ENCODE results near the gene BRD3OS.
A peak's percentile ranks its signal among the peaks of the same experiment; 100 is the strongest.

Gene BRD3OS, protein sequence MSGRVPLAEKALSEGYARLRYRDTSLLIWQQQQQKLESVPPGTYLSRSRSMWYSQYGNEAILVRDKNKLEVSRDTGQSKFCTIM

DNA sequence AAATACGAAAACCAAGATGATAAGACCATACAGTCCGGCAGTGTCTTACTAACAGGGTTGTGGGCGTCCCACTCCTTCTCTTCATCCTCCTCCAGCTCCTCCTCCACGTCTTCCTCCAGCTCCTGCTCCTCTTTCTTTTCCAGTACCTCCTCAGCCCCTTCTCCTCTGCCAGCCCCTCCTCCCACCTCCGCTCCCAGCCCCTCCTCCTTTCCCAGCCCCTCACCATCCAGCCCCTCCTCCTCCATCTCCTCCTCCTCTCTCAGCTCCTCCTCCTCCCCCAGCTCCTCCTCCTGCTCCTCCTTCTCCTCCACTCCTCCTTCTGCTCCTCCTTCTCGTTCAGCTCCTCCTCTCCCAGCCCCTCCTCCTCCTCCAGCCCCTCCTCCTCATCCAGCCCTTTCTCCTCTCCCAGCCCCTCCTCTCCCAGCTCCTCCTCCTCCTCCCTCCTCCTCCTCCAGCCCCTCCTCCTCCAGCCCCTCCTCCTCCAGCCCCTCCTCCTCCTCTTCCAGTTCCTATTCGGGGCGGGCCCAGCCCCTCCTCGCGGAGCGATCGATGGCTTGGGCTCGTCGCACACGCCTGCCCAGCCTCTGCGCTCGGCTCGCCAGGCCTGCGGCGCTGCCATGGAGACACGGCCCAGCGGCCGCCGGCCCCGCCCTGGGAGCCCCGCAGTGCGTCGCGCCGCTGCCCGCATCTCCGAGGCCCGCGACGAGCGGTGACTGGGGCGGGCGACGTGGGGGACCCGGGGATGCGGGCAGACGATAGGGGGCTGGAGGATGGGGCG, at the start of gene BRD3OS:
Gene BRD3OS, plus strand, starts transcription at position 654 of the 778 bp plus-strand sequence. CDS start 1,267 bp downstream, outside the sequence.
- Mint-ChIP-seq H3K36me3 (ENCODE audit: low read depth) (peaks cover 20% of the 10 kb centered on the region), H3K4me3 (peak within 1 kb of the TSS; percentile 82), H3K27me3 (ENCODE audit: low read depth, poor library complexity) (peaks cover 6% of the 10 kb centered on the region), H3K4me1 (peaks cover 28% of the 10 kb centered on the region), H3K9me3 (no peaks in the 10 kb centered on the region), H3K27ac (peak within 1 kb of the TSS; percentile 64)
- no peak for TF ChIP-seq CTCF (IDR thresholded peaks at IDR 0.05)
- peak; percentile 94 for DNase-seq

GRCh38 chr9:133975511-133975910, 49.8 kb upstream of the BRD3OS start:
- H3K27ac Mint-ChIP-seq: no peak overlapping the region
- TF ChIP-seq CTCF (IDR thresholded peaks at IDR 0.05): no peak
- no peak overlapping the region for H3K4me3 Mint-ChIP-seq
- H3K27me3 Mint-ChIP-seq (ENCODE audit: low read depth, poor library complexity): no peaks in the 10 kb centered on the region
- no peaks in the 10 kb centered on the region for H3K9me3 Mint-ChIP-seq
- H3K36me3 Mint-ChIP-seq (ENCODE audit: low read depth): no peaks in the 10 kb centered on the region
- no peak for DNase-seq
- H3K4me1 Mint-ChIP-seq: peaks cover 86% of the 10 kb centered on the region

DNA sequence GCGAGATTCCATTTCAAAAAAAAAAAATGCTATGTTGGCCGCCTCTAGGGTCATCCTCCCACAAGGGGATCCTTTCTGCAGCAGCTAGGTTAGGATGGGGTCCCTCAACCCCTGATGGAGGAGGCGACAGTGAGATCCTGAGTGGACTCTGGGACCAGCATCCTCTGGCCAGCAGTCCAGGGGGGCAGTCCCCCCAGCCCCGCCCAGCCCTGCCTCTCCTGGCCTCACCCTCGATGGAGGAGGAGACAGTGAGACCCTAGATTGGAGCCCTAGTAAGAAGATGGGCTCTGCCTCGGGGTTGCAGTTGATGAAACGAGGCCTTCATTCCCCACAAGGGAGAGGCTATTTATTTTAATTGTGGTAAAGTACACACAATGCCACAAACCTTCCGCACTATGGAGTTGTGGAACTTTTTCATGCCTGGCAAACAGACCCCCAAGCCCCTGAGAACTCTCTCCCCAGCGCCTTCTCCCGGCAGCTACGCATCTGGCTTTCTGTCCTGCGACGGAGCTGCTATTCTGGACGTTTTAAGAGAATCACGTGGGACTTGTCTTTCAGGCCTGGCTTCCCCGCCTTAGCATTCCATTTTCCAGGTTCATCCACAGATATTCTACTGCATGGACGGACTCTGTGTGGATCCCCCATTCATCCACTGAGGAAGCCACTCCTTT, 49.0 kb upstream of the BRD3OS start:
- Mint-ChIP-seq H3K9me3 (no peaks in the 10 kb centered on the region), H3K27ac (no peak overlapping the region), H3K4me1 (peaks cover 85% of the 10 kb centered on the region), H3K4me3 (no peak overlapping the region), H3K27me3 (ENCODE audit: low read depth, poor library complexity) (no peaks in the 10 kb centered on the region), H3K36me3 (ENCODE audit: low read depth) (no peaks in the 10 kb centered on the region)
- no peak for DNase-seq
- no peak for TF ChIP-seq CTCF (IDR thresholded peaks at IDR 0.05)

- no peak for DNase-seq
- no peak for TF ChIP-seq CTCF (IDR thresholded peaks at IDR 0.05)
- Mint-ChIP-seq H3K27me3 (ENCODE audit: low read depth, poor library complexity) (no peaks in the 10 kb centered on the region), H3K9me3 (no peaks in the 10 kb centered on the region), H3K27ac (no peak overlapping the region), H3K36me3 (ENCODE audit: low read depth) (no peaks in the 10 kb centered on the region), H3K4me1 (peaks cover 84% of the 10 kb centered on the region), H3K4me3 (no peak overlapping the region)
These were observed 48.4 kb upstream of the BRD3OS start for GRCh38 chr9:133976887-133977286.

DNA sequence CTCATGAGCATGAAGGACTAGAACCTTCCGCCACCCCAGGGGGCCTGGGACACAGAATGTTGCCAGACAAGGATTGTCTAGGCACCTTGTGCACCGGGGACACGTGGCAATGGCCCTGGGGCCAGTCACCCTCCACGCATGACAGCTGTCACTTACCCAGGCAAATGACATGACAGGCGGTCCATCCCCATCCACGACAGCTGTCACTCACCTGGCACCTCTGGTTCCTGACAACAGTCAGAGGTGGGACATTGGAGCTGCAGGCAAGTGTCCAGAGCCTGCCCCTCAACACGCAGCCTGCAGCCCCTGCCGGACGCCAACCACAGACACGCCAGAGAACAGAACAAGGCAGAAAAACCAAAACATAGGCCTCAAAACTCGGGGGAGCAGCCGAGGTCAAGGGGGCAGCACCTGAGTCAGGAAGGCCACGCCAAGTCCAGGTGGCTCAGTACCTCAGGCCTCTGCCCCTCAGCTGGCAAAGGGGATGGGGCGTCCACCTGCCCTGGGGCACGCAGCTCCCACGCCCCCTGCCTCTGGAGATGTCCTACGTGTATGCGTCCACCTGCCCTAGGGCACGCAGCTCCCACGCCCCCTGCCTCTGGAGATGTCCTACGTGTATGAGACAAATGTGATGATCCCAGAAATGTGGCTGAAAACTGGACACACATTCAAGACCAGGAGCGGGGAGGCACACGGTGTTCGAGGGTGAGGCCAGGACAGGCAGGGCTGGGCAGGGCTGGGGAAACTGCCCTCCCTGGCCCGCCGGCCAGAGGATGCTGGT, 47.7 kb upstream of the BRD3OS start:
- Mint-ChIP-seq H3K36me3 (ENCODE audit: low read depth) (no peaks in the 10 kb centered on the region), H3K4me1 (peaks cover 81% of the 10 kb centered on the region), H3K4me3 (no peak overlapping the region), H3K27me3 (ENCODE audit: low read depth, poor library complexity) (no peaks in the 10 kb centered on the region), H3K9me3 (no peaks in the 10 kb centered on the region), H3K27ac (no peak overlapping the region)
- DNase-seq: no peak
- no peak for TF ChIP-seq CTCF (IDR thresholded peaks at IDR 0.05)

All from nephron progenitor cell (in vitro differentiated cells).